NCI-H1092 treated with DMSO at 0.1 percent for 48 hours (cell line): ENCODE measurements around the gene LTB.

Experiments
- DNase-seq: peaks from one replicate; lab custom pipeline; 2025; lab: John Stamatoyannopoulos, UW

Gene LTB

GRCh38 chr6:31582230-31582643 lies at the start of gene LTB:
TSS of gene LTB (minus strand) at chr6:31582424. CDS start at chr6:31582417, 7 bp downstream.
- DNase-seq: no peak

- DNase-seq: no peak
Observed at GRCh38 chr6:31631681-31632278, 49.6 kb upstream of the LTB start.

- no peak for DNase-seq
Observed at GRCh38 chr6:31631209-31631608, 49.0 kb upstream of the LTB start.

- no peak for DNase-seq
Observed at GRCh38 chr6:31630177-31630934, 48.1 kb upstream of the LTB start.

- DNase-seq: no peak
Observed at GRCh38 chr6:31629014-31629413, 46.8 kb upstream of the LTB start.

GRCh38 chr6:31627690-31628287 lies 45.6 kb upstream of the LTB start:
- no peak for DNase-seq

- no peak for DNase-seq
Observed at GRCh38 chr6:31626952-31627351, 44.7 kb upstream of the LTB start.

GRCh38 chr6:31624070-31624469 lies 41.8 kb upstream of the LTB start:
- no peak for DNase-seq

- no peak for DNase-seq
Observed at GRCh38 chr6:31622684-31623091, 40.5 kb upstream of the LTB start.

- no peak for DNase-seq
Observed at GRCh38 chr6:31621991-31622390, 39.8 kb upstream of the LTB start.

GRCh38 chr6:31621320-31621939 lies 39.2 kb upstream of the LTB start:
- no peak for DNase-seq

GRCh38 chr6:31620586-31621319 lies 38.5 kb upstream of the LTB start, which contains the start of gene PRRC2A:
TSS of gene PRRC2A (plus strand) at chr6:31620715. CDS start at chr6:31622790, 2,075 bp downstream.
- peak; percentile 73 for DNase-seq

GRCh38 chr6:31619805-31620585 lies 37.8 kb upstream of the LTB start:
- DNase-seq: peak; percentile 97

- DNase-seq: no peak
Observed at GRCh38 chr6:31617010-31617409, 34.8 kb upstream of the LTB start.

GRCh38 chr6:31615748-31616147 lies 33.5 kb upstream of the LTB start:
- DNase-seq: no peak

GRCh38 chr6:31614684-31615578 lies 32.7 kb upstream of the LTB start, which contains the start of gene AIF1:
TSS of gene AIF1 (plus strand) at chr6:31615234. CDS start at chr6:31615330, 96 bp downstream.
- no peak for DNase-seq

- no peak for DNase-seq
Observed at GRCh38 chr6:31614075-31614619, 31.9 kb upstream of the LTB start.

- DNase-seq: no peak
Observed at GRCh38 chr6:31610968-31611367, 28.7 kb upstream of the LTB start.

- DNase-seq: peak; percentile 13
Observed at GRCh38 chr6:31609519-31610406, 27.5 kb upstream of the LTB start.
